GM12878 (cell line): ENCODE results near the gene CDC37. TPM values are rescaled to one million over a fixed set of nuclear protein-coding genes. Genes with fewer than 3 reads are reported as not detected.

Experiments used
- ATAC-seq: fragments of 200-7000 bp; cut with Tn5 transposase; 3 replicates; pipeline ENCODE4 v1.9.1; 2020; ENCODE audit warnings: mild to moderate bottlenecking, moderate library complexity
- BruUV-seq: library from RNA; stranded (reverse); fragments of 400-500 nt; replicated peaks from 2 replicates; lab custom pipeline; 2021; lab: Mats Ljungman, UMichigan
- CTCF ChIA-PET: fragments of 300-600 bp; sonication (Branson Sonifier 250); formaldehyde crosslinking; extraction: SDS; loops from one replicate; lab custom pipeline; 2021; ENCODE audit warnings: inconsistent platforms; lab: Yijun Ruan, JAX
- POLR2A ChIA-PET: fragments of 350-600 bp; formaldehyde crosslinking; extraction: SDS; loops from one replicate; lab custom pipeline; 2021; ENCODE audit warnings: inconsistent platforms; lab: Charles Lee
- RAD21 ChIA-PET: fragments of 300-600 bp; sonication (Branson Sonifier 250); formaldehyde crosslinking; loops from one replicate; lab custom pipeline; 2023; ENCODE audit warnings: antibody characterized with exemption; ENCODE audit not compliant: unreplicated experiment; lab: Charles Lee
- SMC1A ChIA-PET: fragments of 300-600 bp; sonication (Branson Sonifier 250); formaldehyde crosslinking; loops from one replicate; lab custom pipeline; 2023; ENCODE audit not compliant: unreplicated experiment, uncharacterized antibody; lab: Charles Lee
- DNase-seq: peaks from one replicate; pipeline ENCODE4 v3.0.0-alpha.2; 2011; ENCODE audit warnings: low read depth, low spot score
- FAIRE-seq: peaks from 3 replicates; lab custom pipeline; 2011; peaks lifted over from hg19 to GRCh38; lab: Jason Lieb, UNC
- H2AFZ ChIP-seq: 2 replicates; pipeline ENCODE4 v1.6.0; 2011; ENCODE audit warnings: low read depth, low read length, control low read depth; ENCODE audit not compliant: control insufficient read depth
- H3K27ac ChIP-seq: 2 replicates; pipeline ENCODE4 v1.5.1; 2011; ENCODE audit warnings: control low read depth; ENCODE audit not compliant: control insufficient read depth, insufficient read depth
- H3K27me3 ChIP-seq, 2 experiments: replicated peaks in 1 of 2; 2 replicates each; pipeline versions ENCODE4 v1.6.0 to v1.6.1; 2011; ENCODE audit warnings: low read length in 1 of 2; ENCODE audit not compliant: control insufficient read depth in 2 of 2, insufficient read depth in 2 of 2
- H3K36me3 ChIP-seq, 2 experiments: 2 replicates each; pipeline ENCODE4 v1.5.1; 2011; ENCODE audit warnings: low read length in 1 of 2; ENCODE audit not compliant: control insufficient read depth in 2 of 2, insufficient read depth in 2 of 2
- H3K4me1 ChIP-seq: 2 replicates; pipeline ENCODE4 v1.6.1; 2011; ENCODE audit warnings: mild to moderate bottlenecking, low read length, moderate library complexity, mixed read lengths; ENCODE audit not compliant: control insufficient read depth, insufficient read depth
- H3K4me2 ChIP-seq: 2 replicates; pipeline ENCODE4 v1.6.0; 2011; ENCODE audit warnings: control low read depth; ENCODE audit not compliant: control insufficient read depth, insufficient read depth
- H3K4me3 ChIP-seq: fragments of 200-600 bp; sonication (generic); 2 replicates; pipeline ENCODE4 v1.5.1; 2016
- H3K79me2 ChIP-seq: 2 replicates; pipeline ENCODE4 v1.6.0; 2011; ENCODE audit warnings: low read length; ENCODE audit not compliant: control insufficient read depth, insufficient read depth
- H3K9ac ChIP-seq: 2 replicates; pipeline ENCODE4 v1.8.0; 2011; ENCODE audit warnings: low read length, control low read depth, mixed read lengths; ENCODE audit not compliant: control insufficient read depth, insufficient read depth
- H3K9me3 ChIP-seq: replicated peaks from 3 replicates; pipeline ENCODE4 v1.5.1; 2011; ENCODE audit warnings: mild to moderate bottlenecking, low read length; ENCODE audit not compliant: control insufficient read depth, insufficient read depth
- H4K20me1 ChIP-seq: 2 replicates; pipeline ENCODE4 v1.6.0; 2011; ENCODE audit not compliant: control insufficient read depth, insufficient read depth
- CHD2 ChIP-seq: IDR thresholded peaks from 2 replicates; pipeline ENCODE4 v1.6.1; 2011; ENCODE audit warnings: low read depth, low read length, improper control_type of control experiment, borderline replicate concordance
- CREM ChIP-seq: IDR thresholded peaks from 2 replicates; pipeline ENCODE4 v1.6.1; 2014; ENCODE audit warnings: antibody characterized with exemption, low read depth
- FOXK2 ChIP-seq: fragments of 450-650 bp; IDR thresholded peaks from 2 replicates; pipeline ENCODE4 v1.6.1; 2017; ENCODE audit warnings: mild to moderate bottlenecking, moderate library complexity
- FOXM1 ChIP-seq: IDR thresholded peaks from 2 replicates; pipeline ENCODE4 v1.6.1; 2012; ENCODE audit warnings: low read depth, mild to moderate bottlenecking, inconsistent platforms, low read length, moderate library complexity
- GATAD2B ChIP-seq: fragments of 450-650 bp; conservative IDR thresholded peaks from 2 replicates; pipeline ENCODE4 v1.6.1; 2017; ENCODE audit warnings: low read depth, mild to moderate bottlenecking, moderate library complexity
- IKZF1 ChIP-seq: fragments of 450-650 bp; conservative IDR thresholded peaks from 2 replicates; pipeline ENCODE4 v1.6.1; 2017; ENCODE audit warnings: antibody characterized with exemption, mild to moderate bottlenecking
- KAT2A ChIP-seq: conservative IDR thresholded peaks from 2 replicates; pipeline ENCODE4 v1.6.1; 2011; ENCODE audit warnings: low read depth, low read length; ENCODE audit not compliant: control insufficient read depth
- LARP7 ChIP-seq: fragments of 450-650 bp; IDR thresholded peaks from 2 replicates; pipeline ENCODE4 v1.6.1; 2017; ENCODE audit warnings: mild to moderate bottlenecking
- MEF2A ChIP-seq: IDR thresholded peaks from 2 replicates; pipeline ENCODE4 v1.6.1; 2011; ENCODE audit warnings: low read depth, mild to moderate bottlenecking, low read length, moderate library complexity; ENCODE audit not compliant: insufficient read depth
- MTA2 ChIP-seq: fragments of 450-650 bp; IDR thresholded peaks from 2 replicates; pipeline ENCODE4 v1.6.1; 2016; ENCODE audit warnings: low read depth, mild to moderate bottlenecking, moderate library complexity
- MTA3 ChIP-seq: IDR thresholded peaks from 2 replicates; pipeline ENCODE4 v1.6.1; 2012; ENCODE audit warnings: low read length, inconsistent platforms, borderline replicate concordance
- NFIC ChIP-seq: IDR thresholded peaks from 2 replicates; pipeline ENCODE4 v1.6.1; 2012; ENCODE audit warnings: low read depth, mild to moderate bottlenecking, inconsistent platforms, low read length, moderate library complexity
- NR2F1 ChIP-seq: fragments of 450-650 bp; conservative IDR thresholded peaks from 2 replicates; pipeline ENCODE4 v1.6.1; 2017; ENCODE audit warnings: mild to moderate bottlenecking
- SIN3A ChIP-seq: IDR thresholded peaks from 2 replicates; pipeline ENCODE4 v1.6.1; 2012; ENCODE audit warnings: low read depth, low read length, improper control_type of control experiment
- SP1 ChIP-seq: IDR thresholded peaks from one replicate; pipeline ENCODE4 v1.6.1; 2011; ENCODE audit warnings: low read depth, low read length
- TBL1XR1 ChIP-seq: IDR thresholded peaks from 2 replicates; pipeline ENCODE4 v1.6.1; 2012; ENCODE audit warnings: low read depth, low read length, improper control_type of control experiment
- ZNF24 ChIP-seq: fragments of 450-650 bp; IDR thresholded peaks from 2 replicates; pipeline ENCODE4 v1.6.1; 2017; ENCODE audit warnings: antibody characterized with exemption, mild to moderate bottlenecking
- ZSCAN29 ChIP-seq: fragments of 450-650 bp; IDR thresholded peaks from 2 replicates; pipeline ENCODE4 v1.6.1; 2017; ENCODE audit warnings: mild to moderate bottlenecking, moderate library complexity
- WGBS: methylation state at CpG from one replicate; pipeline ENCODE4 v1.1.6; 2016; ENCODE audit warnings: low lambda C conversion rate; ENCODE audit not compliant: insufficient replicate concordance, insufficient coverage; ENCODE audit errors: missing lambda C conversion rate; 5-methylcytosine and 5-hydroxymethylcytosine counted together
- in situ Hi-C: fragments of 300-500 bp; cut with MboI; formaldehyde crosslinking; loops from 9 replicates; pipeline ENCODE4 v1.14.3; 2018; ENCODE audit warnings: mixed read lengths
- intact Hi-C: fragments of 100-400 bp; cut with micrococcal nuclease; formaldehyde crosslinking; loops from one replicate; pipeline ENCODE4 v1.14.2; 2022; ENCODE audit not compliant: unreplicated experiment
- polyA plus RNA-seq, 11 experiments: library from polyadenylated mRNA; depleted of rRNA in 4 of 11; unstranded in 6 of 11; stranded (reverse) in 5 of 11; fragments of >200 nt; fragmentation: Nextera tagmentation in 4 of 11; fragmentation: Illumina TruSeq in 1 of 11; extraction: Ambion mirVana in 4 of 11; extraction: Trizol in 1 of 11; gene quantifications; 1 replicate in 1 of 11; 2 replicates in 10 of 11; pipeline versions ENCODE4 v1.2.1 to v1.2.3, GENCODE V29; 2011 to 2016; ENCODE audit warnings: inconsistent platforms in 2 of 11, missing spikeins in 2 of 11, low read depth in 1 of 11
- total RNA-seq, 4 experiments: library from RNA; depleted of rRNA in 3 of 4; stranded (reverse); fragments of >200 nt in 3 of 4; fragmentation: Illumina TruSeq in 1 of 4; extraction: Trizol in 1 of 4; gene quantifications; 2 replicates each; pipeline versions ENCODE4 v1.2.1 to v1.2.3, GENCODE V29; 2013 to 2021
- TF ChIP-seq, protein P1 (sequence below): fragments of 450-650 bp; IDR thresholded peaks from 2 replicates; pipeline ENCODE4 v1.6.1; 2017; ENCODE audit warnings: mild to moderate bottlenecking
- TF ChIP-seq, protein P2 (sequence below): fragments of 450-650 bp; IDR thresholded peaks from 2 replicates; pipeline ENCODE4 v1.6.1; 2016; ENCODE audit warnings: mild to moderate bottlenecking

Gene CDC37
- total and polyA plus RNA-seq, 10 of the 15 experiments (the other 5 are each of a cell fraction or from before 2014, with no cell fraction given), result 4.7 to 265 (median 176) TPM

DNA sequence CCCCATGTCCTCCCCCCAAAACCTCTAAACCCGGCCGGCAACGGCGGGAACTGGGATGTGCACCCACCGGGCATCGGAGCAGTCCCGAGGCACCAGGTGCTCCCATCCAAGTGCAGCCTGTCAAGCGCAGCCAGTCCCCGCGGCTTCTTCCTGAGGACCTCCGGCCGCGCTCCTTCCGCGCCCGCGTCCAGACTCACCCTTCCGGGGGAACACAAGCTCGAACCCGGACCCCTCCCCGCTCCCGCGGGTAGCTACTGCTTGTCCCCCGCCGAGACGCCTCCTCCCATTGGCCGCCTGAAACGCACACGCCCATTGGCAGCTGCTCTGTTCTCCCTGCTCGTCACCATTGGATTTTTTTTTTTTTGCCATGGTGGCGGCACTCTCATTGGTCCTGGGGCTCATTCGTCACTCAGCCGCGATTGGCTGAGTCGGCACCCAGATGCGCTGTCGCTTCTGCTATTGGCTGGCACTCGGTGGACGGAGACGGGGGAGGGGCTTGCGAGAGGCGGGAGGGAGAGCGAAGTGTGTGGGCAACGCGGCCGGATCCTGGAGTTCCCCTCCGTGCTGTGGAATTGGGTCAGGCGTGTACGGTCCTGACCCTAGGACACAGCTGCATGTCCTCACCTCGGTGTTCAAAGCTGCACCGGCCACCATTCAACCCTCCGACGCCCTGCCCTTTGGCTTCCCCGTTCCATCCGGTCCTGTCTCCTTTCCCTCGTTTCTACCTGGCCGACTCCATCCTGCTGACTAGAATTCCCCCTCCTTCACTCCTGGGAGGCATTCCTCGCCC lies 22.8 kb downstream of the CDC37 start, which contains the start of gene TYK2:
TSS of gene TYK2 (minus strand) at position 260 of the 790 bp plus-strand sequence. CDS start 2,166 bp downstream, outside the sequence.
- H4K20me1 ChIP-seq, result no peaks in the 10 kb centered on the region
- peak within 1 kb of the TSS; percentile 87 for H3K27ac ChIP-seq
- FAIRE-seq, result peak; percentile 100
- H3K4me3 ChIP-seq, result peak within 1 kb of the TSS; percentile 95
- POLR2A ChIA-PET, result interaction anchor here (0.5 to 3.4 kb wide), 20 partner anchors 10 to 497 kb away, joined by 3 to 43 read pairs (median 3); partner anchors contain the start of genes CDC37, DNMT1, ICAM1 and ICAM5
- CTCF ChIA-PET, result interaction anchor here (0.6 to 12.4 kb wide), 11 partner anchors 8 to 130 kb away, joined by 3 to 370 read pairs (median 3); partner anchors contain the start of genes ICAM1 and RAVER1
- peak within 1 kb of the TSS; percentile 74 for H2AFZ ChIP-seq
- peaks cover 25% of the 10 kb centered on the region for H3K79me2 ChIP-seq
- H3K4me1 ChIP-seq, result peaks cover 10% of the 10 kb centered on the region
- no TSS peak for BruUV-seq
- peak within 1 kb of the TSS; percentile 92 for H3K4me2 ChIP-seq
- peaks cover 3 to 4% of the 10 kb centered on the region in 2 experiments; a peak in 3 of 4 replicates for H3K36me3 ChIP-seq
- H3K27me3 ChIP-seq, result no peaks in the 10 kb centered on the region
- RAD21 ChIA-PET, result interaction anchor here (0.6 to 5.6 kb wide), 17 partner anchors 8 to 448 kb away, joined by 3 to 62 read pairs (median 4); partner anchors contain the start of genes CDC37, DNMT1, ICAM1 and ICAM5
- DNase-seq, result peak; percentile 99
- SMC1A ChIA-PET, result interaction anchor here (0.9 to 4.5 kb wide), 12 partner anchors 8 to 122 kb away, joined by 3 to 39 read pairs (median 4); partner anchors contain the start of genes CDC37, ICAM1, ICAM5 and RAVER1
- H3K9ac ChIP-seq, result peak within 1 kb of the TSS; percentile 86
- intact Hi-C loops (loop anchor here (1.0 to 10.0 kb wide), 3 partner anchors 23 to 276 kb away; partner anchors contain the start of genes ANGPTL6, CDC37, ICAM1 and PPAN), in situ Hi-C loops (no loop called here)
- H3K9me3 ChIP-seq, result no peaks in the 10 kb centered on the region
- 1% methylated on average over 47 of the region's 58 CpGs for WGBS
- peak; percentile 97 for ATAC-seq
- TF ChIP-seq ZNF24 (no peak), FOXK2 (no peak), MTA3 (no peak), MEF2A (no peak), KAT2A (no peak), SIN3A (peak; percentile 81; the same call in 1 of the 2 replicates), FOXM1 (no peak), IKZF1 (peak; percentile 93), CREM (peak; percentile 97), GATAD2B (peak; percentile 79; the same call in 1 of the 2 replicates), MTA2 (peak; percentile 55), SP1 (peak; percentile 99), ZSCAN29 (no peak), NR2F1 (peak; percentile 93), CHD2 (peak; percentile 96), NFIC (no peak), TBL1XR1 (no peak), LARP7 (peak; percentile 80; the same call in 1 of the 2 replicates)
- TF ChIP-seq, protein P1, sequence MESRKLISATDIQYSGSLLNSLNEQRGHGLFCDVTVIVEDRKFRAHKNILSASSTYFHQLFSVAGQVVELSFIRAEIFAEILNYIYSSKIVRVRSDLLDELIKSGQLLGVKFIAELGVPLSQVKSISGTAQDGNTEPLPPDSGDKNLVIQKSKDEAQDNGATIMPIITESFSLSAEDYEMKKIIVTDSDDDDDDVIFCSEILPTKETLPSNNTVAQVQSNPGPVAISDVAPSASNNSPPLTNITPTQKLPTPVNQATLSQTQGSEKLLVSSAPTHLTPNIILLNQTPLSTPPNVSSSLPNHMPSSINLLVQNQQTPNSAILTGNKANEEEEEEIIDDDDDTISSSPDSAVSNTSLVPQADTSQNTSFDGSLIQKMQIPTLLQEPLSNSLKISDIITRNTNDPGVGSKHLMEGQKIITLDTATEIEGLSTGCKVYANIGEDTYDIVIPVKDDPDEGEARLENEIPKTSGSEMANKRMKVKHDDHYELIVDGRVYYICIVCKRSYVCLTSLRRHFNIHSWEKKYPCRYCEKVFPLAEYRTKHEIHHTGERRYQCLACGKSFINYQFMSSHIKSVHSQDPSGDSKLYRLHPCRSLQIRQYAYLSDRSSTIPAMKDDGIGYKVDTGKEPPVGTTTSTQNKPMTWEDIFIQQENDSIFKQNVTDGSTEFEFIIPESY, result no peak
- TF ChIP-seq, protein P2, sequence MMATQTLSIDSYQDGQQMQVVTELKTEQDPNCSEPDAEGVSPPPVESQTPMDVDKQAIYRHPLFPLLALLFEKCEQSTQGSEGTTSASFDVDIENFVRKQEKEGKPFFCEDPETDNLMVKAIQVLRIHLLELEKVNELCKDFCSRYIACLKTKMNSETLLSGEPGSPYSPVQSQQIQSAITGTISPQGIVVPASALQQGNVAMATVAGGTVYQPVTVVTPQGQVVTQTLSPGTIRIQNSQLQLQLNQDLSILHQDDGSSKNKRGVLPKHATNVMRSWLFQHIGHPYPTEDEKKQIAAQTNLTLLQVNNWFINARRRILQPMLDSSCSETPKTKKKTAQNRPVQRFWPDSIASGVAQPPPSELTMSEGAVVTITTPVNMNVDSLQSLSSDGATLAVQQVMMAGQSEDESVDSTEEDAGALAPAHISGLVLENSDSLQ, result peak; percentile 89
